Medulla oblongata (tissue), 1 donor: ENCODE results near the gene SPEF2.

Experiments used
- DNase-seq: peaks from one replicate; pipeline ENCODE4 v3.0.0-alpha.2; 2015; ENCODE audit errors: extremely low spot score

The SPEF2 gene

GRCh38 chr5:35617435-35618303 is at the start of gene SPEF2:
TSS of gene SPEF2 (plus strand) at chr5:35617863. CDS start at chr5:35617998, 135 bp downstream.
- peak; percentile 89 for DNase-seq

GRCh38 chr5:35575578-35575977 is 42.1 kb upstream of the SPEF2 start:
- no peak for DNase-seq

GRCh38 chr5:35587419-35587818 is 30.2 kb upstream of the SPEF2 start:
- DNase-seq = no peak

DNA sequence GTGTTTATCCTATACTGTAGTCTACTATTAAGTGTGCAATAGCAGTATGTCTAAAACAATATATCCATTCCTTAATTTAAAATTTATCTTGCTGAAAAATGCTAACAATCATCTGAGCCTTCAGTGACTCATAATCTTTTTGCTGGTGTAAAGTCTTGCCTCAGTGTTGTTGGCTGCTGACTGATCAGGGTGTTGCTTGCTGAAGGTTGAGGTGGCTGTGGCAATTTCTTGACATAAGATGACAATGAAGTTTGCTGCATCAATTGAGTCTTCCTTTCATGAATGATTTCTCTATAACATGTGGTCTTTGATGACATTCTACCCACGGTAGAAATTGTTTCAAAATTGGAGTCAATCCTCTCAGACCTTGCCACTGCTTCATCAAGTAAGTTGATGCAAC is 24.3 kb upstream of the SPEF2 start:
- DNase-seq = no peak

- no peak for DNase-seq
Measured at GRCh38 chr5:35598707-35599370, 18.8 kb upstream of the SPEF2 start.

DNA sequence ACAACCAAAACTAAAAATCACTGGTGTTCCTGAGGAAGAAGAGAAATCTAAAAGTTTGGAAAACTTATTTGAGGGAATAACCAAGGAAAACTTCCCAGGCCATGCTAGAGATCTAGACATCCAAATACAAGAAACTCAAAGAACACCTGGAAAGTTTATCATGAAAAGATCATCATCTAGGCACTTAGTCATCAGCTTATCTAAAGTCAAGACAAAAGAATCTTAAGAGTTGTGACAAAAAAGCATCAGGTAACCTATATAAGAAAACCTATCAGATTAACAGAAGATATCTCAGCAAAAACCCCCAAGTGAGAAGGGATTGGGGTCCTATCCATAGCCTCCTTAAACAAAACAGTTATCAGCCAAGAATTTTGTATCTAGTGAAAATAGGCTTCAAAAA is 17.1 kb upstream of the SPEF2 start:
- DNase-seq = no peak

- DNase-seq = no peak
Measured at GRCh38 chr5:35608881-35609779, 8.5 kb upstream of the SPEF2 start.

DNA sequence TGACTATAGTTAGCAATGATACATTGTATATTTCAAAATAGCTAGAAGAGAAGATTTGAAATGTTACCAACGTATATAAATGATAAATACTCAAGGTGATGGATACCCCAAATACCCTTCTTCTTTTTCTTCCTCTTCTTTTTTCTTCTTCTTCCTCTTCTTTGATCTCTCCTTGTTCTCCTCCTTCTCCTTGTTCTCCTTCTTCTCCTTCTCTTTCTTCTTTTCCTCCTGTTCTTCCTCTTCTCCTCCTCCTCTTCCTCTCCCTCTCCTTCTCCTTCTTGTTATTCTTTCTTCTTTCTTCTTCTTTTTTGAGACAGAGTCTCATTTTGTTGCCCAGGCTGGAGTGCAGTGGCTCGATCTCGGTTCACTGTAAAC is 616 bp upstream of the SPEF2 start:
- DNase-seq = no peak

DNA sequence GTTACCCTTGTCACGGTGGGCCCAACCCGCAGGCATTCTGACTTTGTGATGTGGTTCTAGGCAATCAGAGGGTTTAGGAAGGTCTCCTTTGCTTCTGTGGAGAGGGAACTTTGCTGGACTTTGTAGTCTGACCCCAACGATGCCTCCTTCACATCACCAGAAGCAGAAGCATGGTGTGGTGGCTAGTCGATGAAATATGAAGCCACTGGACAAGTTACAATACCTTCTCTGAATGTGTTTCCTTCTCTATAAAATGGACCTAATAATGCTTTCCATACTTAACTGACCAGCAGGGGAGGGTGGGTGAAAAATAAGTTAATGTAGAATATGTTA is 607 bp downstream of the SPEF2 start:
- peak; percentile 5 for DNase-seq

DNA sequence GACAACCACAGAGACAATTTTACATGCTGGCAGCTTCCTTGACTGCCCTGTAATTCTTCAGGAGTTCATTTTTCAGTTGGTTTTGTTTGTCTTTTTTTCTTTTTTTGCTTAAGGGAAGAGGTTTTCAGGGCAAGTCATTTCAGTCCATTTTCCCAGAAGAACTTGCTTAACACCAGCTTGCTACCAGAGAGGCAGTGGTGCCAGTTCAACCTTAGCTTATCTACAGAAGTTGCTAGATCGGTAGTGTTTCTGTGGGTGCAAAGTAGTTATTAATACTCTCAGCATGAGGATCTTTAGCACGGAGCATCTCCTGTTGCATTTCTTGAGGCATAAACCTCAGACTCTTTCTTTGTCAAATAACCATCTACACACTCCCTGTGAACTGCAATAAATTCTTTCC is 1.1 kb downstream of the SPEF2 start:
- DNase-seq = no peak

DNA sequence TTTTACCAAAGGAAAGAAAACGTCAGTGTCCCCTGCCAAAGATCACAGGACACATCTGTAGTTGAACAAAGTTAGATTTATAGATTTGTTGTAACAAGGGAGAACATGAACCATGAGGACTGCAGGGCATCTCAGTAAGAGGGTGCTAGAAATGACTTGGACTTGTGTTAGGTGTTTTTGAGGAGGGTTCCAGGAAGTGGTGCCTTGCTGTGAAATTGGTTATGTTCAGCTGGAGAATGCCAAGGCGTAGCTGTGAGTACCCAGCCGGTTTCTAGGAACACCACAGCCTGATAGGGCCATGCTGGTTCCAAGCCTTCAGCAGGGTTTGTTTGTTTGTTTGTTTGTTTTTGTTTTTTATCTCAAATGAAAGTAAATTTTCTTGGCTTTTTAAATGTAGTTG is 5.3 kb downstream of the SPEF2 start:
- no peak for DNase-seq

- DNase-seq = no peak
Measured at GRCh38 chr5:35623991-35624390, 6.3 kb downstream of the SPEF2 start.

- no peak for DNase-seq
Measured at GRCh38 chr5:35626108-35626507, 8.4 kb downstream of the SPEF2 start.

- DNase-seq = no peak
Measured at GRCh38 chr5:35626553-35626952, 8.9 kb downstream of the SPEF2 start.

DNA sequence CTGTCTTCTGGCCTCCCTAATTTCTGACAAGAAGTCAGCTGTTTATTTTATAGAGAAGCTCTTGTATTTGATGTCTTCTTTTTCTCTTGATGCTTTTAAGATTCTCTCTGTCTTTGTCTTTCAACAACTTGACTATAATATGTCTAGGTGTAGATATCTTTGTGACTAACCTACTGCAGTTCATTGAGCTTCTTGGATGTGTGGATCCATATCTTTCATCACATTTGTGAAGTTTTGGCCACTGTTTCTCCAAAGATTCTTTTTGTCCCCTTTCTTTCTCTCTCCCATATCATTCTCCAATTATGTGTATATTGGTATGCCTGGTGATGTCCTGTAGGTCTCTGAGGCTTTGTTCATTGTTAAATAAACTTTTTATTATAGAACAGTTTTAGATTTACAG is 16.7 kb downstream of the SPEF2 start:
- DNase-seq = no peak

- DNase-seq = no peak
Measured at GRCh38 chr5:35640623-35641022, 23.0 kb downstream of the SPEF2 start.

DNA sequence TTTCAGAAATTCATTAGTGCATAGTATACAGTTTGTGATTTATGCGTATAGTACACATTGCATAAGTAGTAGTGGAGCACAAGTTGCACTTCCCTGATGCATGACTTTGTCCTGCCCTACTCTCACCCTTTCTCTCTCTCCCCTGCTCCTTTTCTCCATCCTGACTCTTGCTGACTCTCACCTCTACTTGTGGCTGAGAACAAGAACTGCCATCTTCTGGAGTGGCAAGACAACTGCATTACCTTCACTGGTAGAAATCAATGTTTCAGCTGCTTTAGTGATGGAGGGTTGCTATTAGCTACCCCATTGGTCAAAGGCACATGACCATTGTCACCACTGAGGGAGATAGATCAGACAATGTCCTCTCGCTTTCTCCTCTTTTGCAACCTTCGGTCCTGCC is 26.9 kb downstream of the SPEF2 start:
- DNase-seq = no peak

- DNase-seq = no peak
Measured at GRCh38 chr5:35647128-35647527, 29.5 kb downstream of the SPEF2 start.

GRCh38 chr5:35647712-35648111 is 30.0 kb downstream of the SPEF2 start:
- DNase-seq = no peak

GRCh38 chr5:35651002-35651756 is 33.5 kb downstream of the SPEF2 start:
- DNase-seq = peak; percentile 62

GRCh38 chr5:35656721-35657120 is 39.1 kb downstream of the SPEF2 start:
- DNase-seq = no peak

GRCh38 chr5:35657877-35658276 is 40.2 kb downstream of the SPEF2 start:
- DNase-seq = peak; percentile 44
